OCI-LY1 (cell line): ENCODE results near the gene KRT75.

Experiments
- EZH2 ChIP-seq: fragments of 200-600 bp; sonication (generic), shearing (Covaris generic); IDR thresholded peaks from 2 replicates; pipeline ENCODE4 v1.8.0; 2017; ENCODE audit warnings: borderline replicate concordance, mixed run types, mild to moderate bottlenecking, antibody characterized with exemption, low read length, moderate library complexity, mixed read lengths
- TF ChIP-seq, protein P1 (sequence below): fragments of 200-600 bp; sonication (generic), shearing (Covaris generic); IDR thresholded peaks from 2 replicates; pipeline ENCODE4 v1.5.1; 2017; ENCODE audit warnings: mild to moderate bottlenecking, antibody characterized with exemption, low read length, moderate library complexity, mixed read lengths

DNA sequence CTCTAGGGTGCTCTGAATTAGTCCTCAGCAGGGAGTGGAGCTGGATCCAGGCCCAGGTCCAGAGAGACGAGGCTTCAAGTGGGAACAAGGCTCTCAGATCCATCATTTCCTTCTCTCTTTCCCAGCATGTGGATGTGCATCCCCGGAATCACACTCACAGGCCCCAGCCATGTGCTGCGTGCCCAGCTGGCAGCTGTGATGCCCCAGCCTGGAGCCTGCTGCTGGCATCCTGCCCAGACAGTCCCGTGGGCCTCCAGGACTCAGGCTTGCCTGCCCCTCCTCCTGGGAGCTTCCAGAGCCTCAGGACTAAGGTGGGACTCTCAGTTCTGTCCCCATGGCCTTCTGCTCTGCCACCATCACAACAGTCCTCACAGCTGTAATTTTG, 42.6 kb downstream of the KRT75 start:
- TF ChIP-seq, protein P1, sequence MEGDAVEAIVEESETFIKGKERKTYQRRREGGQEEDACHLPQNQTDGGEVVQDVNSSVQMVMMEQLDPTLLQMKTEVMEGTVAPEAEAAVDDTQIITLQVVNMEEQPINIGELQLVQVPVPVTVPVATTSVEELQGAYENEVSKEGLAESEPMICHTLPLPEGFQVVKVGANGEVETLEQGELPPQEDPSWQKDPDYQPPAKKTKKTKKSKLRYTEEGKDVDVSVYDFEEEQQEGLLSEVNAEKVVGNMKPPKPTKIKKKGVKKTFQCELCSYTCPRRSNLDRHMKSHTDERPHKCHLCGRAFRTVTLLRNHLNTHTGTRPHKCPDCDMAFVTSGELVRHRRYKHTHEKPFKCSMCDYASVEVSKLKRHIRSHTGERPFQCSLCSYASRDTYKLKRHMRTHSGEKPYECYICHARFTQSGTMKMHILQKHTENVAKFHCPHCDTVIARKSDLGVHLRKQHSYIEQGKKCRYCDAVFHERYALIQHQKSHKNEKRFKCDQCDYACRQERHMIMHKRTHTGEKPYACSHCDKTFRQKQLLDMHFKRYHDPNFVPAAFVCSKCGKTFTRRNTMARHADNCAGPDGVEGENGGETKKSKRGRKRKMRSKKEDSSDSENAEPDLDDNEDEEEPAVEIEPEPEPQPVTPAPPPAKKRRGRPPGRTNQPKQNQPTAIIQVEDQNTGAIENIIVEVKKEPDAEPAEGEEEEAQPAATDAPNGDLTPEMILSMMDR, result no peak
- TF ChIP-seq EZH2, result no peak
